Left colon (tissue), 2 donors: ENCODE measurements around the gene ATP11A. TPM values are rescaled to one million over a fixed set of nuclear protein-coding genes. Genes with fewer than 3 reads are reported as not detected.
A peak's percentile ranks its signal among the peaks of the same experiment; 100 is the strongest.

ENCODE experiments used
- ATAC-seq: fragments of 200-7000 bp; cut with Tn5 transposase; one replicate; pipeline ENCODE4 v1.9.1; 2020; ENCODE audit warnings: mild to moderate bottlenecking, moderate library complexity
- DNase-seq, 2 donors: peaks; one replicate each; pipeline ENCODE4 v3.0.0-alpha.2; 2020
- intact Hi-C, 2 donors: fragments of 100-400 bp; cut with DNase I in 1 of 2; cut with micrococcal nuclease in 1 of 2; formaldehyde crosslinking; loops; one replicate each; pipeline versions ENCODE4 v1.11.2 to v1.14.0; 2022; cut with DNase I, micrococcal nuclease
- total RNA-seq, 2 donors: library from RNA; stranded (reverse); fragmentation: NEBNext Ultra II Directional; extraction: Animal tissue kit (Norgen Biotek cat#: 25700); gene quantifications; one replicate each; pipeline ENCODE4 v1.2.1, GENCODE V29; 2021
- donor health status: DM: no; HTN: no; CAD: no.
- donor health status: DM: yes; HTN: yes; CAD: no.

The ATP11A gene
- total RNA-seq, 2 donors from 2014 or later, result 12.4 to 22.7 TPM

DNA sequence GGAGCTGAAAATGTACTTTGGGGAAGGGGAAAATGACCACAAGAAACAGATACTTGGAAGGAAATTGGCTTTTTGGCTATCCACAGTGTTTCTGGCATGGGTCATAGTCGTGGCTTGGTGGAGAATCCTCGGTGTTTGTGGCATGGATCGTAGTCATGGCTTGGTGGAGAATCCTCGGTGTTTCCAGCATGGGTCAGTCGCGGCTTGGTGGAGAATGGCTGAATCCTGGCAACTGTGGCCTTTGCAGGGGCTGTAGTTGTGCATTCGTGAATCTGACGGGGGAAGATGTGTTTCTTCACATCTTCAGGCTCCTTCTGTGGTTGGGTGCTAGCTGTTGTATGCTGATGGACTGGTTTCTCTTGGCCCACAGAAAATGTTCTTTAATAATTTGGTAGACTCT, 217.4 kb downstream of the ATP11A start:
- ATAC-seq (no peak), DNase-seq (no peak)
- intact Hi-C loops, result no loop called here

DNA sequence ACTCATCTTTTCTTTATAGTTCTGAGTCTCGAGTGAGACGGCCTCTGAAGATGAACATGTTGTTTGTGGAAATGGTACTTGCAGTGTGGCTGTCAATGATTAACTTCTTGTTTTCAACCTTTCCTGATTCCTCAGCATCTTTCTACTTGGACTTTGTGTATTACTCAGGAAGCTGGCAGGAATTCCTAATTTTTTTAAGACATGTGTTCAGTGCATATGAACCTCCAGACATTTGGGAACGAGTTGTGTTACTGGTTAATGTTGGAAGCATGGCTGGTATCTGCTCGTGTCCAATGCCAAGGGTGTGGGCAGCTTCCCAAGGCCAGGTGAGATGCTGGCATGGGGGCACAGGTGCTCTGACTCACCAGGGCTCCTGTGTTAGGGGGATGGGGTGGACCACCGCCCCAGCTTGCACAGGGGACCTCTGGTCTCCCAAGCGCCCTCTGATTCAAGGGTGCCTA, 218.1 kb downstream of the ATP11A start:
- intact Hi-C loops, result no loop called here
- ATAC-seq, result no peak
- DNase-seq, result no peak

DNA sequence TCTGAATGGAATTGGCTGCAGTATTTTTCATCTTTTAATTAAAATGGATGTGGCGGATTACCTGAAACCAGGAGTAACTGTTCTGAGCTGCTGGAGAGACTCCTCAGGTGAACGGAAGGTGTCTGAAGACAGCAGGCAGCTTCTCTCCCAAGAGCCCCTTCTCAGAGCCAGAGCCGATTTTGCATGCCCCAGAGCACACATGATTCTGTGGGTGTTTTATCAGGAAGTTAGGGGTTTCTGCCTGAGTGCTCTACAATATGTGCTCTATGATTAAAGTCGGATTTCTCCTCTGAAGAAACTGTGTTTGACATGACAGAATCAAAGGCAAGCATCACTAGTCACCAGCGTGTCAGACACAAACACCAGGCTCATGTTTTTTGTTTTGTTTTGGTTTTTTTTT, 218.5 kb downstream of the ATP11A start:
- ATAC-seq (no peak), DNase-seq (peak in 1 of 2 donors; percentile 2)
- intact Hi-C loops, result no loop called here

DNA sequence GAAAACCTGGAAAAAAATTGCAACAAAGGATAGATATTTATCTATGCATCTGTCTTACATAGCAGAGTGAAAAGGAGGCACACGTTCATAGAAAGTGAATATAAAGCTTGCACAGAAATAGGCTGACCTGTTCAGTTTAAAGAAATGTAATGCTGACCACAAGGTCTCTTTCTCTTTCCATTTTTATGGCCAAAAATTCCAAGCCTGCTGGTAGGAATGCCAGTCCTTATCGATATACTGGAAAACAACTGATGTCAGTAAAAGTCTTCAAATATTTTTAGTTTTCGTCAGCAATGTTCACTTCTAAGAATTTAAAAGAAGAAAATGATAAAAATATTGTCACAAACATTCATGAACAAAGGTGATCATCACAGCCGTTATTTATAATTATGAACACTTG, 220.2 kb downstream of the ATP11A start:
- intact Hi-C loops, result no loop called here
- DNase-seq (no peak), ATAC-seq (no peak)

DNA sequence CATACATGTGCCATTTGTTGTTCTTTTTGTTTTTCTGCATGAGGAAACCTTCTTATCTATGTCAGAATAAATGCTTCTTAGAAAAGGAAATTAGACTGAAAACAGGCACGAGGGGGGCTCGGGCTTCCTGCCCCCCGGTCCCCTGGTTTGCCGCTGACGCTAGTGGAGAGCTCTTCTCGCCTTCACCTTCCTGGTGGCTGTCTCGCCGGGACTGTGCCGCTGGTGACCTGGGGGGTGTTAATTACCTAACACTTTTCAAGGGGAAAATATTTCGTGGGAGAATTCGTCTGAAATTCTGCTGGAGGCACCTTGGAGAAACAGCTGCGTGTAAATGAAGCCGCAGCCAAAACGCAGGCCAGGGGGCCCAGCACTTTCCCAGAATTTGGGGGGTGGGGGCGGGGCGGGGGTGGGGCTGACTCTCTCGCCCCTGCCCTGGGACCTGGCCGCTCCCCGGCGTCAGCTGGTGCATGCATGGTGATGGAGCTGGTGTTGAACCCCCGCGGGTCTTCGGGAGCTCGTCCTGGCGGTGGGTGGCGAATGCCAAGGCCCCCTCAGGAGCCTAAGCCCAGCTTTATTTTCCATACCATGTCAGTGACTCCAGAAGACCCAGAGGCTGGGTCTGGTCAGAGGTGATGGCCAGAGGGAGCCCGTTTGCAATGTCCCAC, 220.9 kb downstream of the ATP11A start:
- ATAC-seq (no peak), DNase-seq (no peak)
- intact Hi-C loops, result no loop called here

DNA sequence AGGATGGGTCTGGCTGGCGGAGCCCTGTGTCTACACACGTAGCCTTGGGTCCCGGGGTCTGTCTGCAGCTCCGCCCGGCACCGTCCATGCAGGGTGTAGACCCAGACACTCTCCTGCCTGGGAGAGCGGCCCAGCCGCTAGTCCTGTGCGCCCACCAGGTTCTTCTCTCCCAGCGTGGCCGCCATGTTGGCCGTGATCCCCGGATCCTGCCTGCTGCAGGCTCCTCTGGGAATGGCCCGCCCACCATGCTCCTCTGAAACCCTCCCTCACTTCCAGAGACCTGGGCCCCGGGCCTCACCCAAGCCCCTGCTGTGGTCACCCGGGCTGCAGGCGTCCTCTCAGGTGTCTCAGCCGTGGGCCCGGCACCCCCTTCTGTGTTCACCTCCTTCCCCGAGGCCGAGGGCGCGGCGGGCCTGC, 221.5 kb downstream of the ATP11A start:
- ATAC-seq (no peak), DNase-seq (no peak)
- intact Hi-C loops, result no loop called here

DNA sequence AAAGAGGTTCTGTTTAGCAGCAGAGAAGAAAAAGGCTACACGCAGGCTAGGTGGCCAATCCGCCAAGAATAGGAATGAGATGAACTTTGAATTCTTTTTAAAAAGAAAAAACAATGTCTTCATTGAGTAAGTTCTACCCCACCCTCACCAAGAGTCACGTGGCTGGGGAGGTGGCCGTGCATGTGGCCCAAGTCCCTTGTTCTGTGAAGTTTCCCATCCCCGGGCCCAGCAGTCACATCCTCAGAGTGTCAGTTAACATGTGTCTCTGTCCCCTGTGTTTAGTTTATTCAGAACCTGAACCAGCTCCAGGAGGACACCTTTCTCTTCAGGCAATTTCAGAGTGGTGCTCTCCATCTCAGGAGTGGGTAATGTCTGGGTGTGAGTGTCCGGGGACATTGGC, 222.0 kb downstream of the ATP11A start:
- intact Hi-C loops, result no loop called here
- DNase-seq (no peak), ATAC-seq (no peak)

DNA sequence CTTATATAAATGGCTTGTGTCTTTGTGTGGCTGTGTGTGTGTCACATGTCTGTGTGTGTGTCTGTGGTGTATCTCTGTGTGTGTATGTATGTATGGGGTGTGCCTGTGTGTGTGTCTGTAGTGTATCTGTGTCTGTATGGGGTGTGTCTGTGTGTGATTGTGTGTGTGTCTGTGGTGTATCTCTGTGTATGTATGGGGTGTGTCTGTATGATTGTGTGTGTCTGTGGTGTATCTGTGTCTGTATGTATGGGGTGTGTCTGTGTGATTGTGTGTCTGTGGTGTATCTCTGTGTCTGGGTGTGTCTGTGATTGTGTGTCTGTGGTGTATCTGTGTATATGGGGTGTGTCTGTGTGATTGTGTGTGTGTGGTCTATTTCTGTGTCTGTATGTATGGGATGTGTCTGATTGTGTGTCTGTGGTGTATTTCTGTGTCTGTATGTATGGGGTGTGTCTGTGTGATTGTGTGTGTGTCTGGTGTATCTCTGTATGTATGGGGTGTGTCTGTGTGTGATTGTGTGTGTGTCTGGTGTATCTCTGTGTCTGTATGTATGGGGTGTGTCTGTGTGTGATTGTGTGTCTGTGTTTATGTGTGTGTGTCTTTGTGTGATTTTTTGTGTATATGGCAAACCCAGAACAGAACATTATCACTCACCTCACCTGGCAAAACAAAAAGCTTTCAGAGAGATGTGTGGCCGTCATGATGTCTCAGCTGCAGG, 223.0 kb downstream of the ATP11A start:
- no peak for DNase-seq
- intact Hi-C loops, result no loop called here
- no peak for ATAC-seq

DNA sequence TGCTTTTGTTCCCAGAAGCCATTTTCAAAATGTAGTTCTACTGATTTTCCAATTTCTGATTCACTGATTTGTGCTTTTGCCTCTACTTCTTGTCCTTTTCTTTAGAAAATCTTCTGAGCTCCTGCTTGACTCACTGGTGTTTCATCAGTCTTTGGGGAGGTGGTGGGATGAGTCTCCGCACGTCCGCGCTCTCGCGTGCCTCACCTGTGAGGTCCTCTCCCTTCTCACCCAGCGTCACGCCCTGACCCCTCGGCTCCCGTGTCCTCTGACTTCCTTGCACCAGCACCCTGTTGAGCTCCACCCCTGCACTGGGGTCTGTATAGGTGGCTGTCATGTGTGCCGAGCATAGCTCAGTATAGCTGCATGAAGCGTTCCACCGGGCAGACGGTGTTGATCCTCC, 226.5 kb downstream of the ATP11A start:
- ATAC-seq (no peak), DNase-seq (no peak)
- intact Hi-C loops, result no loop called here

DNA sequence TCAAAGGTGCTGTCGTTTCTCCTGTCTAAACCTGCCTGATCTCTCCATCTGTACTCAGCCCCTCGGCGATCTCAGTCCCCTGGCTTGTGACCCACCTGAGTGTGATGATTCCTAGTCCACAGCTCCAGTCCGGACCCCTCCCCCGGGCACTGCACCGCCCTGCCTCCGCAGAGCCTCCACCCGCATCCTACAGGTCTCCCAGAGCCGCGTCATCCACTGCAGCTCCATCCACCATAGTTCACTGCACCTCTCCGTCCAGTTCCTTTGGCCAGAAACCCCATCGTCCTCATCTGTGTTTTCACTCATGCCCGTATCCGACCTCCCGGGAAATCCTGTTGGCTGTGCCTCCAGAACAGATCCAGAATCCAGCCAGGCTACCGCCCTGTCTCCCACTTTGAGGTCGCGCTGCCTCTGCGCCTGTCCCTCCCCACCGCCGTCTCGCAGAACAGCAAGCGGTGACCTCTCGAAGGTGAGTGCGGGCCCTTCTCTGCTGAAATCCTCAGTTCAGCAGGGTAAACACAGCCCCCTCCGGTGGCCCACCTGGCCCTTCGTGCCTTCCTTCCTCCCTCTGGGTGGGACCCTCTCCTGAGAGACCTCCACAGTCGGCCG, 227.3 kb downstream of the ATP11A start:
- no peak for ATAC-seq
- no peak for DNase-seq
- intact Hi-C loops, result no loop called here

DNA sequence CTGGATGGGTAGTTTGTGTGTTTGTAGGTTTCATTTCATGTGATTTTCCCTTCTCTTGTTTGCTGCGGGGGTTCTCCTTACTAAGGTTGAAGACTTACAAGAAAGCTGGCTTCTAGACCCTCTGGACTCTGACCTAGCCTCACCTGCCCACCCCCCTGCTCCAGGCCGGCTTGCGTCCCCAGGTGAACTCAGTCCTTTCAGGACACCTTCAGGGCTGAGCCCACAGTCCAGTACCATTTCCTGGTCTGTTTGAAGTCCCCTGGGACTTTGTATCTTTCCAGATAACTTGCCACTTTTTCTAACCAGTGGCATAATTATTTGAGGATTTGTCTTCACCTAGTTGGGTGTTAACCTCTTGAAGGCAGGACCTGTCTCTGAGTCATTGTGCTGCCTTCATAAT, 227.9 kb downstream of the ATP11A start:
- intact Hi-C loops, result no loop called here
- ATAC-seq (no peak), DNase-seq (no peak)

DNA sequence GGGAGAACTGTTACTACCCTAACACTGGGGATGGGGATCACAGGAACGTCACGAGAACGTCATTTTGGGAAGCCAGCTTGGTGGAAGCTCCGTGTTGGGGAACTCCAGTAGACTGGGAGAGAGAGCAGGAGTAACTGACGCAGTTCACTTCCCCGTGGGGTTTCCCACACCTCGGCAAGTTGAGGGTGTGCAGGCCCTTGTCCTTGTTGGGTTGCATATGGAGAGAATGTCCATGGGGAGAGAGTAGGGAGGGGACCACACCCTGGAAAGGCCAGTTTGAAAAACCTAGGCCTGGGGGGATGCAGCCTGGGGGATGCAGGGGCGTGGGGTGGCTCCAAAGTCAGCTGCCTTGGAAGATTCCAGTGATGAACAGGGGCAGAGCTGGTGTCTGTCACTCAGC, 228.4 kb downstream of the ATP11A start:
- ATAC-seq (no peak), DNase-seq (no peak)
- intact Hi-C loops, result no loop called here

DNA sequence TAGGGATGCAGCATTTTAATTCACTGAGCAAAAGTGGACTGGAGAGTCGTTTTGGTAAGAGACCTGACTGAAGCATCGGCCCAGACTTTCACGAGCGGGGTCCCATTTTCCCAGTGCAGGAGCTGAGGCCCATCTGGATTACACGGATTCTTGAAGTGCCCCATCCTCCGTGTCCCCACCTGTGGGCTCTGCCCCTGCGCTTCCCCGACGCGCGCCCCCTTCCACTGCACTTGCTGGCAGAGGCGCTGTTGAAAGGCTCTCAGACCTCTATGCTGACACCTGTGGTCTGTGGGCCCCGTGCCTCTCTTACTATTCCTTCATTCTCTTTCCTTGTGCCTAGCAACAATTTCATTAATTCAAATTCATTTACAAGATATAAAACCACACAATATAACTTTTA, 228.9 kb downstream of the ATP11A start:
- intact Hi-C loops, result no loop called here
- DNase-seq (no peak), ATAC-seq (no peak)

DNA sequence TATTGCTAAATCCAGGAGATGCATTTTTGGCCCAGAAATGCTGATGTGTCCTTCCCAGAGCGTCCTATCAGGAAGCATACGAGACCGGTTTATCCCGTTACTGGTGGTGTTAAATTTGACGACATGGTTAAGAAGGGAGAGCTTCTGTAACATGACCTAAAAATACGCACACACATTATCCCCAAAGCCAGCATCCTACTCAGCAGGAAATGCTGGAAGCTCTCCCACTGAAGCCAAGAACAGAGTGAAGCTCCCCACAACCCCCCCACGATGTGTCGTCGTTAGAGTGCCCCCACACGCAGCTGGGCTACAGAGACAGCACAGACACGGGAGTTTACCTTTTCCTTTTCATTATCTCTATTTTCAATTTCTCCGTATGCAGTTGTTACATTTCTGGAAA, 234.1 kb downstream of the ATP11A start:
- ATAC-seq (no peak), DNase-seq (no peak)
- intact Hi-C loops, result no loop called here

DNA sequence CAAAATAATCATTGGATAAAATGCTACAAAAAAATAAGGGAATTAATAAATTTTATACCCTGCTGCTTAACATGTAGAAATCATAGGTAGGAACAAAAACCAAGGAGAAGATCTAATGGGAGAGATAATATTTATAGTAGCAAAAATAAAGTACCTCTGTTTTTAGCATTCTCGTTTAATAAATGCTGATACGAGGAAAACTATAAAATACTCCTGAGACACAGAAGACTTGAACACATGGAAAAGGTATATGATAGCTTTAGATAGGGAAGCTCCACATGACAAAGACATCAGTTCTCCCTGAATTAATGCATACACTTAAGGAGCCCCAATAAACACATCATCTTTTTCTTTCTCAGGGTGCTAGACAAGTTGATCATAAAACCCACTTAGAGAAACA, 234.5 kb downstream of the ATP11A start:
- intact Hi-C loops, result no loop called here
- ATAC-seq, result no peak
- no peak for DNase-seq

DNA sequence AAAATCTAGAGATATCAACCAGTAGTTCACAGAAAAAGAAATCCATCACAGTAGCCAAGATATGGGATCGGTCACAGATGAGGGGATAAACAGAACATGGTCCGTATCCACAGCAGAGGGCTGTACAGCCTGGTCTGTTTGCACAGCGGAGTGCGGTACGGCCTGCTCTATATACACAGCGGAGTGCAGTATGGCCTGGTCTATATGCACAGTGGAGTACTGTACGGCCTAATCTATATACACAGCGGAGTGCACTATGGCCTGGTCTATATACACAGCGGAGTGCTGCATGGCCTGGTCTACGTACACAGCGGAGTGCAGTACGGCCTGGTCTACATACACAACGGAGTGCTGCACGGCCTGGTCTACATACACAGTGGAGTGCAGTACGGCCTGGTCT, 236.2 kb downstream of the ATP11A start:
- DNase-seq (no peak), ATAC-seq (no peak)
- intact Hi-C loops, result no loop called here

DNA sequence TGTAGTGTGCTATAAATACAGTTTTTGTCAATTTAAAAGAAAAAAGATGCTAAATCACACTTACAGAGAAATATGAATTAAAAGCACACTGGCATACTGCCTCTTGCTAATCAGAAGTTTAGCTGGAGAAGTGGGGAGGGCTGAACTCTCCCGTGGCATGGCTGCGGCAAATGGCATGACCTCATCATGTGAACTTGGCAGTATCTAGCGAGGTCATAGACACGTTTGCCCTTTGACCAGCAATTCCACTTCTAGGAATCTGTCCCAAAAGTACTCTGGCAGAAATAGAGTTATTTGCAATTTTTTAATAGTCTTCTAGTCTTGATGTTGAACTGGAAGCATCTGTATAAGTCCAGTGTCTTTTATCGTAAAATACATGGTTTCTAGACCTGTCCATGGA, 237.2 kb downstream of the ATP11A start:
- DNase-seq (no peak), ATAC-seq (no peak)
- intact Hi-C loops, result no loop called here

DNA sequence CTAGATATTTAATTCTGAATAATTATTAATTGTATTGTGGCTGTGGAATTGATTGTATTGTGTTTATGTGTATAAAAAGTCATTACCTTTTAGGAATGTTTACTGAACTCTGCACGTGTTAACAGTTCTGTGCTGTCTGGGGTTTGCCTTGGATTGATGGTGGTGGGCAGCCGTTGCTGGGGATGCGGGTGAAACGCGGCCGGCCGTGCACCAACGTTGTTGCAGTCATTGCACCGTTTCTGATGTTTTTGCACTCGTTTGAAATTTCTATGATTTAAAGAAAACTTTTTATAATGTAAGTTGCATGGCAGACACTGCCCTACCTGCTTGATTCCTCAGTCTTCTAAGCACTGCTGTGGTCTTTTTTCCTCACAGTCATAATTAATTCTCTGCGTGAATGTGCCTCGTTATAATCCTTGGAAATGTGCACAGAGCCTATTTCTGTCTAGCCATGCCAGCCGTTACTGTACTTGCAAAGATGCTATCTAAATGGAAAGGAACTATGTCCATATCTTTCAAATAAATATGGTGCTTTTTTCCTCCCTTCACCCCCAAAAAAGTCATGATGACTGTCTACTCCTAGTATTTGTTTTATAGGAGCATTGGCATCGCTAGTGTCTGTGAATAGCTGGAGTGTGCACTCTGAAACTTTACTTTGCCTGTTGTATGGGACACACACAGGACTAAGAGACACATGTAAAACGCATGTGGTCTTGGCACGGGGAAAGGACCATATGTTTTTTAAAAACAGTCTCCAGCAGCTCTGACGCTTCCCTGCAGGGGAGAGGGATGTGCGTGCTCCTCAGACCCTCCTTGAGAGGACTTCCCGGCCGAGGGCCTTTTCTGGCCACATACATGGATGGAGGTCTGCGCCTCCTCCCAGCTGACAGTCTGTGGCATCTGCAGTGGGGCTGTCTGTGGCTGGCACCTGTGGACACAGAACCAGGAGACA, 238.5 kb downstream of the ATP11A start:
- ATAC-seq (no peak), DNase-seq (no peak)
- intact Hi-C loops, result no loop called here
